ENCODE data around the gene WNT3A.
A peak's percentile ranks its signal among the peaks of the same experiment; 100 is the strongest.

The WNT3A gene

GRCh38 chr1:228088586-228089498 is 82.0 kb downstream of the WNT3A start:
- DNase-seq, result no peak

GRCh38 chr1:228089519-228090380 is 83.0 kb downstream of the WNT3A start:
- DNase-seq, result no peak

DNA sequence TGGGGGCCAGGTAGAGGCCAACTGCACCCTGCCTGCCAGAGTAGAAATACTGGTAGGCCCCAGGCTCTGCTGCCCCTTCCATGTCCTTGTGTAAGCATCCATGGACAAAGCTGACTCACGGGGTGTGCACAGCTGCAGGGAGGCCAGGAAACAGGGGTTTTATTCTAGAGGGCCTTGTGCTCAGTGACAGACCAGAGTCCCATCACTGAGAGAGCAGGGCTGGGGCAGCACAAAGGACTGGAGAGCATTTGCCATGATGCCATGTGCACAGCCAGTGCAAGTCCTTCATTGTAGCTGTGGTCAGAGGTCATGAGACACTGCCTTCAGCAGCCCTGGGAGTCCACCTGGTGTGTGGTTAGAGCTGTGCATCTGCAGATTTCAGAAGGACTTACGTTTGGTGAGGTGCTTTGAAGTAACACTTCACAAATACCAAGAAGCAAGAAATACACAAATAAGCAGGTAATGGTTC is 83.8 kb downstream of the WNT3A start:
- DNase-seq, result peak; percentile 60

DNA sequence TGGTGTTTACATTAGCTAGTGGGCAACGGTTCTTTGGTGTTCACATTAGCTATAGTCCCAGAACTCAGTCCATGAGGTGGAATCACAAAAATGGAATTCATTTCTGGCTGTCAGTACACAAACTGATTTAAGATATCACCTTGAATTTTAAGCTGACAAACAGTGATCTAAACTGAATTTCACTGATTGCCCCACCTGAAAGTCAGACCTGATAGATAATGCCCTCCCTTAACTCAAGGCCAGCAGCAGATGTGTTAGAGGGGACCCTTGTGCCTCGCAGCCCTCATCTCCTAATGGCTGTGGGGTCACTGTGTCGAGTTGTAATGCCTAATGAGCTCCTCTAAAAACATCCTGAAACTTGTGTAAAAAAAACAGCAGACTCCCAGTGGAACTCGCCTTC is 84.3 kb downstream of the WNT3A start:
- DNase-seq, result no peak

DNA sequence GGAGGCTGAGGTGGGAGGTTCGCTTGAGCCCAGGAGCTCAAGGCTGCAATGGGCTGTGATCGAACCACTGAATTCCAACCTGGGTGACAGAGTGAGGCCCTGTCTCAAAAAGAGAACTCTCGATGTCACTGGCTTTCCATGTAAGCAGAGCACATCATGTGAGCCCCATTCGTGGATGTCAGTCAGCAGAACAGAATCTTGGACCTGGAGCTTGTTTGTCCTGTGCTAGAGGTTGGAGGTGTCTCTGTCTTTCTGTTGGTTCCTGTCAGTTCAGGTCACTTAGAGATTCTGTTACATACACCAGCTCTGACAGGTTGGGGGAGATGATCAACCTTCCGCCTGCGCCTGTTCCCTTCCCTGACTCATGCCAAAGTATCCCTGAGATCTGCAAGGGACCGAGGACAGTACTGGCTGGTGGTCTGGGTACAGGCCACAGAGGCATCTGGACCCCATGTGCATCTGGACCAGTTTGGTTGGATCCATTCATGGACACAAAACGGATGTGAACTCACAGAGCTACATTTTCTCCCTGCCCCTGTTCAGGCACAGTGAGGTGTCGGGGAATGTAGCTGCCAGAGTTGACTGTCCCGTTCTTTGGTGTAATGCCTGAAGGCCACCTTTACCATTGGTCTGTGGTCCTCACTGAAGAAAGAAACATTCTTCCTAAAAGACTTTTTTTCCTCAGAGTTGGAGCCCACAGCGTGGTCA is 85.7 kb downstream of the WNT3A start:
- no peak for DNase-seq

- DNase-seq, result peak; percentile 36
Measured at GRCh38 chr1:228093050-228093906, 86.5 kb downstream of the WNT3A start.

- no peak for DNase-seq
Measured at GRCh38 chr1:228094432-228095016, 87.7 kb downstream of the WNT3A start.

GRCh38 chr1:228095161-228095560 is 88.4 kb downstream of the WNT3A start:
- DNase-seq, result no peak

DNA sequence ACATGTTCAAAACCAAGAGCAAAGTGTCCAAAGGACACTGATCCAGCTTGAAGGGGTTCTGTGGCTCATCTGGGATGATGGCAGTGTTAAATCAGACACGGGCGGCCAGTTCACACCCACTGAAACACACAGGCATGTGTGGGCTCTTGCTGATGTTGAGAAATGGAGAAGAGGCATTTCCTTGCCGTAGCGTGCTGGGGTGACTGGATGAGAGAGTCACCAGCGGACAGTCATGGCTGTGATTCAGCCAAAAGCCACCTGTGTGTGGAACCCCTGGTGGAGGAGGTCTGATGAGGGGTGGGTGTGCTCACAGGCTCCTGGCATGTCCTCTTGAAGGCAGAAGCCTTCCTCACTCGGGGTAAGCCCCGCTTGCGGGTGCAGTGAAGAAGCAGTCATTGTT is 89.1 kb downstream of the WNT3A start:
- no peak for DNase-seq

GRCh38 chr1:228096416-228097332 is 89.9 kb downstream of the WNT3A start:
- DNase-seq, result no peak

DNA sequence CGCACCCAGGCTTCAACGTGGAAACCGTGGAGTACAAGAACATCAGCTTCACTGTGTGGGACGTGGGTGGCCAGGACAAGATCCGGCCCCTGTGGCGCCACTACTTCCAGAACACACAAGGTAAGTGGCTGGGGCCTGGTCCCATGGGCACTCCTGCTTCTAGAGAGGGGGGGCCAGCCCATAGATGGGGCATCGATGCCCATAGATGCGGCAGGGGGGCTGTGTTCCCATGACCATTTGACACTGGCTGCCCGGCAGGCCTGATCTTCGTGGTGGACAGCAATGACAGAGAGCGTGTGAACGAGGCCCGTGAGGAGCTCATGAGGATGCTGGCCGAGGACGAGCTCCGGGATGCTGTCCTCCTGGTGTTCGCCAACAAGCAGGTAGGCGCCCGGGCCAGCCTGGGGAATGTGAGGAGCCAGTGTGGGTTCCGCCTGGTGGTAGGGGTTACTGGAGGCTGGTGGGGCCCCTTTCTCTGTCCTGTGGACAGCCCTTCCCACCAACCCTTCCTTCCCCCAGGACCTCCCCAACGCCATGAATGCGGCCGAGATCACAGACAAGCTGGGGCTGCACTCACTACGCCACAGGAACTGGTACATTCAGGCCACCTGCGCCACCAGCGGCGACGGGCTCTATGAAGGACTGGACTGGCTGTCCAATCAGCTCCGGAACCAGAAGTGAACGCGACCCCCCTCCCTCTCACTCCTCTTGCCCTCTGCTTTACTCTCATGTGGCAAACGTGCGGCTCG is 90.7 kb downstream of the WNT3A start:
- no peak for DNase-seq

GRCh38 chr1:228098323-228098931 is 91.6 kb downstream of the WNT3A start:
- no peak for DNase-seq

DNA sequence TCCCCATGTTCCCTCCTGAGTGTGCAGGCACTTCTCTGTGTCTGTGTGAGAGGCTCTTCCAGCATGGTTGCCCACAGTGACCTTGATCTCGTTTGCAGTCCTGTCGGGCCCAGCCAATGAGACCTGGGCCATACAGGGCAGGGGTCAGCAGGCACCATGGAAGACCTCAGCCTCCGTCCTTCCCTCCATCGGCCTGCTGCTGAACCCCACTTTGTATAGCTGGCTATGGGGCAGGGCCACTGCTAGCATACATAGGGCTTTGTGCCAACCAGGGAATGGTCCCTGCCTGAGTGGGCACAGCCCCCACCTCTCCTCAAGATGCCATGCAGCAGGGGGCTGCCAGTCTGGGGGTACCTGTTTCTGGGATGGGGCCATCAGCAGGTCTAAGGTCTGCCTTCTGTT is 92.5 kb downstream of the WNT3A start:
- no peak for DNase-seq

DNA sequence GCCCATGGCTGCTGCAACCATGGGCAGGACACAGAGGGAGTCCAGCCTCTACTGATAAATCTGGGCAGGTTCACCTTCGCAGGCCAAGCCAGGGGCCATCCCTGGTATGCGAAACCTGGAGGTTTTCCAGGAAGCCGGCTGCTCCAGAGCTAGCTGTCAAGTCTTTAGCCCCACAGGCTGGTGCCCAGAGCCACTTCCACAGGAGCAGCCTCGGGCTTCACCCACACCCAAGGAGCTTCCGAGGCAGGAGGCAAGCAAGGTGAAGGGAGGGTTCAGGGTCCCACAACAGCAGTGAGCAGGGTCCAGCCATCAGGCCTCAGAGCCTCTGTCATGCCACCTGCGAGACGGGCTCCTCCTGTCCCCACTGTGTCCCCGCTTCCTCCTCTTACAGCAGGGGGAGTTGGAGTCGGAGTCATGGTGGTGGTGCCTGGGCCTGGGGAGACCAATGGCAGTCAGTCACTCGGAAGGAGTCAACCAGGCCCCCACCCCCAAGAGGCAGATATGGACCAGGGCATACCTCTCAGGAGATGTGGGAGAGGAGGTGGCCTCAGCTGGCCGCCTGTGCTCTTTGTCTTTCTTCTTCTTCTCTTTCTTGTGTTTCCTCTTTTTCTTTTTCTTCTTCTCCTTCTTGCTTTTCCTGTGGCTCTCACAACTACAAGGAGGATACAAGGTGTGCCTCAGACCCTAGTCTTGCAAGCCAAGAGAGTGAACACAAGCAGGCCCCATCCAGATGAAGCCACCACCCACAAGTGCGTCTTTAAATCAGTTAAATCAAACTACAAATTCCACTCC is 94.2 kb downstream of the WNT3A start:
- peak; percentile 33 for DNase-seq

DNA sequence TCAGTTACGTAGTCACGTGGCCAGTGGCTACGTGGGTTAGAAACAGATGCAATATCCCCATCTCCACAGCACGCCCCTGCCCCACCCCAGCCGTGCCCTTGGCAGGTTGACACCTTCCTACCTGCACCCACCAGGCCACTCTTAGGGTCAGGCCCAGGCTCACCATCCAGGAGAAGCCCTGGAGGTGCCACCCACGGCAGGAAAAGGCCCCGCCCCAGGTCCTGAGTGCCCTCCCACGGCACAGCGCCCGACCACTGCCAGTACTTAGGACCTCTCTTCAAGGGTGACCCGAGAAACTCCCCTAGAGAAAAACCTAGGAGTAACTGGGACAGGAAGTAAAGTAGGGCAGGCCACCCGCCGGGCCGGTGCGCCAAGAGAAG is 94.8 kb downstream of the WNT3A start:
- DNase-seq, result peak; percentile 64

- peak; percentile 81 for DNase-seq
Measured at GRCh38 chr1:228101994-228102790, 95.4 kb downstream of the WNT3A start.

GRCh38 chr1:228102791-228103620 is 96.2 kb downstream of the WNT3A start, which contains the start of gene C1orf35:
Gene C1orf35, minus strand, starts transcription at chr1:228103325. Its CDS starts 98 bp downstream, at chr1:228103227.
- DNase-seq, result peak; percentile 97

Data from DMS53 (cell line).